Effector CD8-positive, alpha-beta T cell (primary cell): ENCODE measurements around the gene MRPL48.
"Not testable (repeated sequence)": the region's sequence is repeated elsewhere in the genome, so short reads cannot be mapped to it uniquely, and the experiment has no call there.

Source experiments
- DNase-seq: peaks from one replicate; lab custom pipeline; 2025; lab: John Stamatoyannopoulos, UW

MRPL48 gene

DNA sequence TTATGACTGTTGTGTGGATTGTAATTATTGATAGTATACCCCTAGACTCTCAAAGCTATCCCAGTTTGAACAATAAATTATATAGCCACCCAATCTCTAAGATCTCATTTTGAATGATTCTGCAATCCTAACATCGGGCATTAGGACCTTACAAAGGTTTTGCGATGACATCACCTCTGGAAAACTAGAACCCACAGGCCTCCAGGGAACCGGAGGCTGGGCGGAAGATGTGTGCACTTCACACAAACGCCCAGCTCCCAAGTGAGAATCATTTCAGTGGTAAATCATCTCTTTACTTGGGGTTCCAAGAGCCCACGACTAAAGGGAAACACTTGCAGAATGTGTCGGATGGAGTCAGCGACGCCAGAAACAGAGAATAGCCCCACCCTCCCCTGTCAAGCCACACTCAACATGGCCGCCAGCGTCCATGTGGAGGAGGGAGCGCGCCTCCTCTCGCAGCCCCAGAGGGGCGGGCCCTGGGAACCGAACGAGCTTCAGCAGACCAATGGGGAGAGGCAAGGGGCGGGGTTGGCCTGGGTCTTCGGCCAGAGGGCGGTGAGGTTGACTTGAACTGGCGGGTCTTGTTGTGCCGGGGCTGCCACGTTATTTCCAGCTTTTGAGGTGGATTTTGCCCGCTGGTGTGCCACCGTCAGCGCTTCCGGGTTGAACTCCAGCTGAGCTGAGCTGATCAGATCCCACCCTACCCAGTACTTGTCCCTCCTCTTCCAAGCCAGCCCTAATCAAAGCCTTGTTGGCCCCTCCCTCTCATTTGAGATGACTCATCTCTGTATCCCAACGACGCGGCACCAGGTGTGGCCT lies 8.4 kb upstream of the MRPL48 start:
- peak; percentile 94 for DNase-seq

DNA sequence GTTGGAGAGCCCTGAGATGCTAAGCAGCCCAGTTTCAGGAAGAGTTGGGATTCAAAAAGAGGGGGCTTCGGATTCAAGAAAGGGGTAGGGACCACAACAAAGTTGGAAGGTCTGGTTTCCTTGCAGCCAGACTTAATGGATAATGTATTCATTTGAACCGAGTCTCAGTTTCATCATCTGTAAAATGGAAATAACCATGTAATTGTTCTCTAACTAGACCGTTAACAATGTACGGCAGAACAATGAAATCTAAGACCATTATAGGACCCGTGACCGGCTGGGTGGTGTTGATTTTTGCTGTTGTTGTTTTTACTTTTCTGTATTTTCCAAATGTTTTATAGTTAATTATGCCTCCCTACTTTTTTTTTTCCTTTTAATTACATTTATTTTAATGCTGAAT lies 6.4 kb upstream of the MRPL48 start:
- no peak for DNase-seq

GRCh38 chr11:73783483-73784020 lies 4.1 kb upstream of the MRPL48 start:
- no peak for DNase-seq

- DNase-seq: no peak
These were observed 3.5 kb upstream of the MRPL48 start for GRCh38 chr11:73784080-73784634.

GRCh38 chr11:73784734-73785133 lies 2.9 kb upstream of the MRPL48 start:
- no peak for DNase-seq

- DNase-seq: not testable (repeated sequence)
These were observed 2.2 kb upstream of the MRPL48 start for GRCh38 chr11:73785467-73785866.

- no peak for DNase-seq
These were observed 527 bp upstream of the MRPL48 start for GRCh38 chr11:73787051-73787642.

- no peak for DNase-seq
These were observed 1.6 kb downstream of the MRPL48 start for GRCh38 chr11:73789279-73789670.

- no peak for DNase-seq
These were observed 4.9 kb downstream of the MRPL48 start for GRCh38 chr11:73792584-73792983.

DNA sequence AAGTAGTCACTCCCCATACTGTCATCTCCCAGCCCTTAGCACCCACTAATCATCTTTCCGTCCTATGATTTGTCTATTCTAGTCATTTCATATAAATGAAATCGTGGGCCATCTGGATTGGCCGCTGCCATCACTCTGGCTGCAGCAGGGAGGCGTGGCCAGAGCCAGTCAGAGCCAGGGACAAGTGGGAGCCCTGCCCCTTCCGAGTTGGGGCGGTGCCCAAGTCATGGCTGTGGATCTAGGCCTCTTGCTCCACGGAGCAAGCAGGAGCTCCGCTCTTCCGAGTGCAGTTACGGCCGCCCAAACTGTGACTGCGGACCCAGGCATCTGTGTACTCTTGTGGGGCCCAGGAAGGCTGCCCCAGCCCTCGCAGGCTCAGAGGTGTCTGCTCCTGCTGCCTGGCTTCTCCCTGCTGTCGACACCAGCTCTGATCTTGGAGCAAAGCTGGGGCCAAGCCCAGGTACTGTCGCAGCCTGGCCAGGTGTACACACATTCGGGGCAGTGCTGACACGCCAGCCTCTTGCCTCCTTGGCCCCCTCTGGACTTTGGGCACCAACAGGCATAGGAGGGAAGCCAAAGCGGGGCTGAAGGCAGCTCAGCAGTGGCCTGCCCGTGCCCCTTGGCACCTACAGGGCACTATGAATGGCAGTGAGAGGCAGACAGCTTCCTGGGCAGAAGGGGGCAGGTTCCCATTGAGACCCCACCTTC lies 8.4 kb downstream of the MRPL48 start:
- no peak for DNase-seq

DNA sequence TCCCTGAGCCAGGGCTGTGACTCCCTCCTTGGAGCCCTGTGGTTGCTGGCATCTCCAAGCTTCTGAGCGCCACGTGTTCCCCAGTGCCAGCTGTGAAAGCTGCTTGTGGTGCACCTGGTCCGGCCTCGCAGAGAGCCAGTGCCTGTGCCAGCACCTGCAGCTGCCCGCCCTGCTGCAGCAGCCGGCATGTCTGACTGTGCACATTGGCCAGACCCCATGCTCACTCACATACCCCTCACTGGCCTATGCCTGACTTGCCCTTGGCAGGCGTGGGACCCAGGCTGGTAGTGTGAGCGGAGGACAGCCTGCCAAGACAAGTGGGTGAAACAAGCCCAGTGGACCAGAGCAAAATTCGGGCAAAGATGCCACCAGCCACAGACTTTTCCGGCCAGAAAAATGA lies 9.8 kb downstream of the MRPL48 start:
- DNase-seq: no peak

DNA sequence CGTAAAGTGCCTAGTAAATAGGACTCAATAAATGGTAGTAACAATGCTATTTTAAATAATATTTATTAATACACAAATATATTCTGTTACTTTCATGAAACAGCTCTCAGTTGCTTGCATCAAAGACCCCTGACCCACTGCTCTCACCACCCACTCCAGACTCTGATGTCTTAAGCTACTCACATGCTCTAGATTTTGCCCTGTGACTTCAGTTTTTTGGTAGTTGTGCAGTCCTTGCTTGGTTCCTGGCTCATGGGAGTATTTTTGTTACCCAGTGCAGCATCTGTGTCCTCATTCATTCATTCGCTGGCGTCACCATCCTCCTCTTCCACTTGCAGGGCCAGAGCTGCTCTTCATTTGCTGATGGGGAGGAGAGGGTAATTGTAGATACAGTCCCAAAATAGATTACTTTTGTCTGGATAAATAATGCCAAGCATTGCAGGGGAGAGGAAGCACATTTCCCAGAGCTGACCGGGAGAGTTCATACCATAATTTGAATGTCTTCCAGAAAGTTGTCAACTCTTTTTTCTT lies 12.7 kb downstream of the MRPL48 start:
- no peak for DNase-seq

DNA sequence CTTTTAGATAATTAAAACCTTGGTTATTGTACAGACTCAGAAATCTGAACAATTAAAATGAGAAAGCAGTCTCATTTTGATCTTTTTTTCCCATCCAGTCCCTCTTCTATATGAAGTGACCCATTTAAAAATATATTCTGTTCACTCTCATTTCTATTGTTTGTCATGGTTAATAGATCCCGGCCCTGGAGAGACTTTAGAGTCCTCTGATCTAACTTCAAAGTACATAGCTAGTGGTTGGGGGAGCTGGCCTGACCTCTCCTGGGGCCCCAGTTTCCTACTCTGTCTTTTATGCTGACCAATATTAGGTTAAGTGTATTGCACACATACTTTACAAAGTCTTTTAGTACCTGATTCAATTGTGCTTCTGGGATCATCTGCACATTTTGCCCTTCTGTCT lies 13.5 kb downstream of the MRPL48 start:
- DNase-seq: no peak

- DNase-seq: no peak
These were observed 17.0 kb downstream of the MRPL48 start for GRCh38 chr11:73804712-73805111.

DNA sequence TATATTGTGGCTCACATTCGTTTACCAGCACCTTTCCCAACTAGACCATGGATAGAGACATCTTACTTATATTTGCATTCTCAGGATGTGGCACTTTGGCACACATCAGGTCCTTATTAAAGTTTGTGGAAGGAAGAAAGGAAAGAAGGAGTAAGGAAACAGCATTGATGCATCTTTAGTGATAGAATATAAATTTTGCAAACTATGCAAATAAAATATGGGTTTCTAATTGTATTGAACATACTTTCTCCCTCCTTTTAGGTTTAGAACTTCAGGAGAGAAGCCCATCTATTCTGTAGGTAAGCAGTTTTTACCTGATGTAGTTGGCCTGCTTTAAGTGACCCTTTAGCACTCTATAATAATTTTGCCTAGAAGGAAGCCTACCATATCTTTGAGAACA lies 20.4 kb downstream of the MRPL48 start:
- DNase-seq: no peak

- no peak for DNase-seq
These were observed 23.0 kb downstream of the MRPL48 start for GRCh38 chr11:73810637-73811036.

GRCh38 chr11:73812234-73812633 lies 24.6 kb downstream of the MRPL48 start:
- no peak for DNase-seq

- DNase-seq: no peak
These were observed 27.1 kb downstream of the MRPL48 start for GRCh38 chr11:73814812-73815211.

- no peak for DNase-seq
These were observed 31.2 kb downstream of the MRPL48 start for GRCh38 chr11:73818846-73819245.

- no peak for DNase-seq
These were observed 42.6 kb downstream of the MRPL48 start for GRCh38 chr11:73830261-73830660.

- DNase-seq: no peak
These were observed 45.4 kb downstream of the MRPL48 start for GRCh38 chr11:73833067-73833466.

- no peak for DNase-seq
These were observed 50.9 kb downstream of the MRPL48 start for GRCh38 chr11:73838443-73839122.
